ENCODE measurements around the gene TIPARP. TPM values are rescaled to one million over a fixed set of nuclear protein-coding genes. Genes with fewer than 3 reads are reported as not detected.

The TIPARP gene
- total RNA-seq, 4 donors from 2014 or later = 61.9 to 94.8 (median 78.5) TPM

GRCh38 chr3:156681002-156681401, 6.6 kb downstream of the TIPARP start:
- H3K4me1 ChIP-seq = peaks cover 59 to 100% (median 94%) of the 10 kb centered on the region in 4 donors
- H3K4me3 ChIP-seq = peak overlapping the region; percentile 18 to 87 (median 33)
- peak overlapping the region in 2 of 4 donors; percentile 14 for H3K27ac ChIP-seq (replicated peaks in 1 of 4)
- peaks cover 0 to 29% (median 10%) of the 10 kb centered on the region in 4 donors for H3K36me3 ChIP-seq
- no peaks in the 10 kb centered on the region for H3K9me3 ChIP-seq
- TF ChIP-seq POLR2A (IDR thresholded peaks at IDR 0.05; ENCODE audit: low read depth) (no peak), EP300 (IDR thresholded peaks at IDR 0.05) (no peak), POLR2AphosphoS5 (IDR thresholded peaks at IDR 0.05) (no peak), CTCF (IDR thresholded peaks at IDR 0.05) (no peak)
- WGBS = 23% methylated on average over 4 of the region's 4 CpGs
- intact Hi-C loops (cut with DNase I) = no loop called here
- no peak for DNase-seq (ENCODE audit: extremely low spot score)
- H3K27me3 ChIP-seq = no peaks in the 10 kb centered on the region

- H3K4me3 ChIP-seq = peak overlapping the region in 2 of 4 donors; percentile 4 to 5
- no peak for DNase-seq (ENCODE audit: extremely low spot score)
- no peaks in the 10 kb centered on the region for H3K27me3 ChIP-seq
- 50% methylated on average over 1 of the region's 1 CpG for WGBS
- H3K27ac ChIP-seq (replicated peaks in 1 of 4) = no peak overlapping the region
- TF ChIP-seq POLR2A (IDR thresholded peaks at IDR 0.05; ENCODE audit: low read depth) = no peak
- no peak for TF ChIP-seq POLR2AphosphoS5 (IDR thresholded peaks at IDR 0.05)
- no peak for TF ChIP-seq EP300 (IDR thresholded peaks at IDR 0.05)
- TF ChIP-seq CTCF (IDR thresholded peaks at IDR 0.05) = no peak
- H3K4me1 ChIP-seq = peaks cover 71 to 100% (median 100%) of the 10 kb centered on the region in 4 donors
- intact Hi-C loops (cut with DNase I) = no loop called here
- no peaks in the 10 kb centered on the region for H3K9me3 ChIP-seq
- peaks cover 0 to 29% (median 10%) of the 10 kb centered on the region in 4 donors for H3K36me3 ChIP-seq
Observed at GRCh38 chr3:156682501-156682900, 8.1 kb downstream of the TIPARP start.

GRCh38 chr3:156682963-156683362, 8.6 kb downstream of the TIPARP start:
- Histone ChIP-seq H3K36me3 (peaks cover 0 to 28% (median 8%) of the 10 kb centered on the region in 4 donors), H3K4me3 (peak overlapping the region in 2 of 4 donors; percentile 4 to 5), H3K9me3 (no peaks in the 10 kb centered on the region), H3K27ac (replicated peaks in 1 of 4) (no peak overlapping the region), H3K4me1 (peaks cover 71 to 100% (median 100%) of the 10 kb centered on the region in 4 donors), H3K27me3 (no peaks in the 10 kb centered on the region)
- TF ChIP-seq CTCF (IDR thresholded peaks at IDR 0.05) (no peak), POLR2AphosphoS5 (IDR thresholded peaks at IDR 0.05) (no peak)
- intact Hi-C loops (cut with DNase I) = no loop called here
- DNase-seq (ENCODE audit: extremely low spot score) = no peak

- TF ChIP-seq POLR2A (IDR thresholded peaks at IDR 0.05; ENCODE audit: low read depth) (no peak), CTCF (IDR thresholded peaks at IDR 0.05) (no peak), EP300 (IDR thresholded peaks at IDR 0.05) (no peak), POLR2AphosphoS5 (IDR thresholded peaks at IDR 0.05) (no peak)
- 61% methylated on average over 2 of the region's 2 CpGs for WGBS
- Histone ChIP-seq H3K27me3 (no peaks in the 10 kb centered on the region), H3K9me3 (no peaks in the 10 kb centered on the region), H3K27ac (replicated peaks in 1 of 4) (peak overlapping the region in 1 of 4 donors; percentile 47), H3K36me3 (peaks cover 0 to 9% (median 1%) of the 10 kb centered on the region in 4 donors), H3K4me1 (peaks cover 75 to 100% (median 100%) of the 10 kb centered on the region in 4 donors), H3K4me3 (no peak overlapping the region)
- no peak for DNase-seq (ENCODE audit: extremely low spot score)
- intact Hi-C loops (cut with DNase I) = loop anchor here (5.0 kb wide), 1 partner anchor 132 kb away; no protein-coding TSS in a partner anchor
Observed at GRCh38 chr3:156685198-156685597, 10.8 kb downstream of the TIPARP start.

GRCh38 chr3:156685752-156686151, 11.4 kb downstream of the TIPARP start:
- intact Hi-C loops (cut with DNase I) = loop anchor here (5.0 kb wide), 1 partner anchor 132 kb away; no protein-coding TSS in a partner anchor
- peaks cover 74 to 100% (median 100%) of the 10 kb centered on the region in 4 donors for H3K4me1 ChIP-seq

More at GRCh38 chr3:156685752-156686151, 11.4 kb downstream of the TIPARP start:
- peaks cover 0 to 3% (median 1%) of the 10 kb centered on the region in 4 donors for H3K36me3 ChIP-seq
- no peak for DNase-seq (ENCODE audit: extremely low spot score)
- no peak for TF ChIP-seq POLR2AphosphoS5 (IDR thresholded peaks at IDR 0.05)
- no peak for TF ChIP-seq POLR2A (IDR thresholded peaks at IDR 0.05; ENCODE audit: low read depth)
- TF ChIP-seq CTCF (IDR thresholded peaks at IDR 0.05) = no peak
- TF ChIP-seq EP300 (IDR thresholded peaks at IDR 0.05) = no peak
- no peaks in the 10 kb centered on the region for H3K27me3 ChIP-seq
- no peaks in the 10 kb centered on the region for H3K9me3 ChIP-seq
- H3K4me3 ChIP-seq = peak overlapping the region in 1 of 4 donors; percentile 4
- peak overlapping the region in 1 of 4 donors; percentile 47 for H3K27ac ChIP-seq (replicated peaks in 1 of 4)

Measured in esophagus muscularis mucosa (tissue), 4 donors.